ENCODE results near the gene CDKAL1.

DNA sequence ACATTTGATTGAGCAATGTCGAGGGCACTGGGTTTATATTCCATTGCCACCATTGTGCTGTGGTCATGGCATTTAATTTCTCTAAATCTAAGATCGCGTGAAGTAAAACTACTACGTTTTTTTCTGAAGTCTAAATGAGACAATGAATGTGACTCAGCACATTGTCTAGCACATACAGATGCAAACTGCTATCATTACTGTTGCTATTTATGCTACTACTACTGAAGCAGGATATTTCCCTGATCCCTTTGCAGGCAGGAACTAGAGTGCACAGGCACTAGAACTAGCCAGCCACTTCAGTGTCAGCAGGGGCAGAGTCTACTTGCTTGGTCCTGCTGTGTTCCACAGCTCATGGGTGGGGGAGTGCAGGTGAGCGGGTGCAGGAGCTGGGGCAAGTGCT, 449.7 kb downstream of the CDKAL1 start:
- TF ChIP-seq, protein P1, sequence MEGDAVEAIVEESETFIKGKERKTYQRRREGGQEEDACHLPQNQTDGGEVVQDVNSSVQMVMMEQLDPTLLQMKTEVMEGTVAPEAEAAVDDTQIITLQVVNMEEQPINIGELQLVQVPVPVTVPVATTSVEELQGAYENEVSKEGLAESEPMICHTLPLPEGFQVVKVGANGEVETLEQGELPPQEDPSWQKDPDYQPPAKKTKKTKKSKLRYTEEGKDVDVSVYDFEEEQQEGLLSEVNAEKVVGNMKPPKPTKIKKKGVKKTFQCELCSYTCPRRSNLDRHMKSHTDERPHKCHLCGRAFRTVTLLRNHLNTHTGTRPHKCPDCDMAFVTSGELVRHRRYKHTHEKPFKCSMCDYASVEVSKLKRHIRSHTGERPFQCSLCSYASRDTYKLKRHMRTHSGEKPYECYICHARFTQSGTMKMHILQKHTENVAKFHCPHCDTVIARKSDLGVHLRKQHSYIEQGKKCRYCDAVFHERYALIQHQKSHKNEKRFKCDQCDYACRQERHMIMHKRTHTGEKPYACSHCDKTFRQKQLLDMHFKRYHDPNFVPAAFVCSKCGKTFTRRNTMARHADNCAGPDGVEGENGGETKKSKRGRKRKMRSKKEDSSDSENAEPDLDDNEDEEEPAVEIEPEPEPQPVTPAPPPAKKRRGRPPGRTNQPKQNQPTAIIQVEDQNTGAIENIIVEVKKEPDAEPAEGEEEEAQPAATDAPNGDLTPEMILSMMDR (IDR thresholded peaks at IDR 0.05 in 8 of 11, conservative IDR thresholded peaks at IDR 0.05 in 3 of 11): no peak
- TF ChIP-seq POLR2A (IDR thresholded peaks at IDR 0.05) (no peak), POLR2AphosphoS5 (IDR thresholded peaks at IDR 0.05) (no peak)

All from spleen (tissue), 7 donors.